Mesothelial cell of epicardium (in vitro differentiated cells): ENCODE results near the gene MATR3. TPM values are rescaled to one million over a fixed set of nuclear protein-coding genes. Genes with fewer than 3 reads are reported as not detected.
A peak's percentile ranks its signal among the peaks of the same experiment; 100 is the strongest.
"Not testable (repeated sequence)": the region's sequence is repeated elsewhere in the genome, so short reads cannot be mapped to it uniquely, and the experiment has no call there.

Experiments
- DNase-seq, 2 experiments: peaks; one replicate each; pipeline ENCODE4 v3.0.0; 2021; ENCODE audit warnings: low spot score in 2 of 2; ENCODE audit not compliant: unreplicated experiment in 2 of 2
- H3K27ac Mint-ChIP-seq: 2 replicates; pipeline ENCODE4 v1.8.0; 2021; ENCODE audit warnings: mixed read lengths
- H3K27me3 Mint-ChIP-seq: 2 replicates; pipeline ENCODE4 v1.8.0; 2021; ENCODE audit warnings: low read depth, mixed read lengths
- H3K36me3 Mint-ChIP-seq: 2 replicates; pipeline ENCODE4 v1.8.0; 2021; ENCODE audit warnings: mixed read lengths
- H3K4me1 Mint-ChIP-seq: 2 replicates; pipeline ENCODE4 v1.8.0; 2021; ENCODE audit warnings: mixed read lengths
- H3K4me3 Mint-ChIP-seq: 2 replicates; pipeline ENCODE4 v1.8.0; 2021; ENCODE audit warnings: mild to moderate bottlenecking, moderate library complexity, mixed read lengths
- H3K9me3 Mint-ChIP-seq: 2 replicates; pipeline ENCODE4 v1.8.0; 2021; ENCODE audit warnings: mixed read lengths
- CTCF ChIP-seq: fragments of 200-600 bp; sonication (generic); IDR thresholded peaks from one replicate; pipeline ENCODE4 v1.5.0; 2021; ENCODE audit warnings: antibody characterized with exemption; ENCODE audit not compliant: unreplicated experiment
- total RNA-seq: library from RNA; stranded (reverse); gene quantifications from 3 replicates; pipeline ENCODE4 v1.2.1, GENCODE V29; 2021

The MATR3 gene
- total RNA-seq, 1 donor from 2014 or later = 318 TPM

- H3K27ac Mint-ChIP-seq = peak overlapping the region; percentile 91
- peaks cover 69% of the 10 kb centered on the region for H3K4me1 Mint-ChIP-seq
- no peaks in the 10 kb centered on the region for H3K27me3 Mint-ChIP-seq
- H3K9me3 Mint-ChIP-seq = no peaks in the 10 kb centered on the region
- TF ChIP-seq CTCF = no peak
- no peak overlapping the region for H3K4me3 Mint-ChIP-seq
- no peak for DNase-seq
- no peaks in the 10 kb centered on the region for H3K36me3 Mint-ChIP-seq
Observed at GRCh38 chr5:139301808-139302499, 8.4 kb downstream of the MATR3 start.

GRCh38 chr5:139304391-139305324 lies 11.1 kb downstream of the MATR3 start:
- Mint-ChIP-seq H3K4me1 (peaks cover 60% of the 10 kb centered on the region), H3K27me3 (no peaks in the 10 kb centered on the region), H3K9me3 (no peaks in the 10 kb centered on the region), H3K27ac (peak overlapping the region; percentile 80), H3K36me3 (no peaks in the 10 kb centered on the region), H3K4me3 (no peak overlapping the region)
- DNase-seq = no peak
- no peak for TF ChIP-seq CTCF

- H3K27me3 Mint-ChIP-seq = no peaks in the 10 kb centered on the region
- H3K4me3 Mint-ChIP-seq = no peak overlapping the region
- no peaks in the 10 kb centered on the region for H3K36me3 Mint-ChIP-seq
- TF ChIP-seq CTCF = no peak
- H3K4me1 Mint-ChIP-seq = peaks cover 68% of the 10 kb centered on the region
- no peaks in the 10 kb centered on the region for H3K9me3 Mint-ChIP-seq
- no peak overlapping the region for H3K27ac Mint-ChIP-seq
- no peak for DNase-seq
Observed at GRCh38 chr5:139306197-139306596, 12.7 kb downstream of the MATR3 start.

GRCh38 chr5:139306628-139307379 lies 13.3 kb downstream of the MATR3 start:
- no peaks in the 10 kb centered on the region for H3K9me3 Mint-ChIP-seq
- TF ChIP-seq CTCF = no peak
- peak overlapping the region; percentile 6 for H3K27ac Mint-ChIP-seq
- H3K4me1 Mint-ChIP-seq = peaks cover 65% of the 10 kb centered on the region
- H3K27me3 Mint-ChIP-seq = no peaks in the 10 kb centered on the region
- DNase-seq = no peak
- H3K36me3 Mint-ChIP-seq = peaks cover 1% of the 10 kb centered on the region
- no peak overlapping the region for H3K4me3 Mint-ChIP-seq

GRCh38 chr5:139308797-139309196 lies 15.3 kb downstream of the MATR3 start:
- Mint-ChIP-seq H3K36me3 (peaks cover 1% of the 10 kb centered on the region), H3K27ac (peak overlapping the region; percentile 36), H3K9me3 (no peaks in the 10 kb centered on the region), H3K4me3 (no peak overlapping the region), H3K27me3 (no peaks in the 10 kb centered on the region), H3K4me1 (peaks cover 60% of the 10 kb centered on the region)
- no peak for DNase-seq
- no peak for TF ChIP-seq CTCF

GRCh38 chr5:139310715-139311186 lies 17.2 kb downstream of the MATR3 start:
- H3K27ac Mint-ChIP-seq = peak overlapping the region; percentile 54
- not testable (repeated sequence) for DNase-seq

More at GRCh38 chr5:139310715-139311186, 17.2 kb downstream of the MATR3 start:
- not testable (repeated sequence) for H3K36me3 Mint-ChIP-seq, H3K4me3 Mint-ChIP-seq, H3K27me3 Mint-ChIP-seq, H3K9me3 Mint-ChIP-seq
- H3K4me1 Mint-ChIP-seq = peaks cover 57% of the 10 kb centered on the region
